DOHH2 (cell line): ENCODE data around the gene RABGAP1.
A peak's percentile ranks its signal among the peaks of the same experiment; 100 is the strongest.

Experiments used
- H3F3A ChIP-seq: fragments of 200-600 bp; sonication (generic), shearing (Covaris generic); 2 replicates; pipeline ENCODE4 v1.6.0; 2016; ENCODE audit warnings: antibody characterized with exemption, mild to moderate bottlenecking; ENCODE audit not compliant: control insufficient read depth, insufficient read depth
- H3K27ac ChIP-seq: fragments of 200-600 bp; sonication (generic); 2 replicates; pipeline ENCODE4 v1.5.1; 2014; ENCODE audit warnings: low read depth, mild to moderate bottlenecking, low read length, moderate library complexity
- H3K27me3 ChIP-seq: fragments of 200-600 bp; sonication (generic); 2 replicates; pipeline ENCODE4 v1.6.1; 2014; ENCODE audit warnings: mild to moderate bottlenecking, low read length, mixed read lengths; ENCODE audit not compliant: control insufficient read depth
- H3K36me3 ChIP-seq: fragments of 200-600 bp; sonication (generic); 2 replicates; pipeline ENCODE4 v1.6.1; 2014; ENCODE audit warnings: mild to moderate bottlenecking, low read length, moderate library complexity, mixed read lengths; ENCODE audit not compliant: control insufficient read depth
- H3K4me1 ChIP-seq: fragments of 200-600 bp; sonication (generic); 2 replicates; pipeline ENCODE4 v1.6.1; 2014; ENCODE audit warnings: mild to moderate bottlenecking, low read length, mixed read lengths; ENCODE audit not compliant: control insufficient read depth
- H3K4me2 ChIP-seq: fragments of 200-600 bp; sonication (generic); 2 replicates; pipeline ENCODE4 v1.6.0; 2014; ENCODE audit warnings: mild to moderate bottlenecking, low read length, moderate library complexity
- H3K4me3 ChIP-seq: fragments of 200-600 bp; sonication (generic); 2 replicates; pipeline ENCODE4 v1.5.1; 2014; ENCODE audit warnings: mild to moderate bottlenecking, low read length, mixed read lengths
- H3K79me2 ChIP-seq: fragments of 200-600 bp; sonication (generic); 2 replicates; pipeline ENCODE4 v1.6.1; 2014; ENCODE audit warnings: mild to moderate bottlenecking, low read length, mixed read lengths; ENCODE audit not compliant: control insufficient read depth
- H3K9me2 ChIP-seq: fragments of 200-600 bp; sonication (generic); replicated peaks from 2 replicates; pipeline ENCODE4 v1.6.1; 2014; ENCODE audit warnings: mild to moderate bottlenecking, low read length, mixed read lengths; ENCODE audit not compliant: control insufficient read depth
- H3K9me3 ChIP-seq: fragments of 200-600 bp; sonication (generic); 2 replicates; pipeline ENCODE4 v1.6.1; 2014; ENCODE audit warnings: antibody characterized with exemption, low read length, mixed read lengths; ENCODE audit not compliant: control insufficient read depth, insufficient read depth
- H4K20me1 ChIP-seq: fragments of 200-600 bp; sonication (generic); 2 replicates; pipeline ENCODE4 v1.6.0; 2014; ENCODE audit warnings: low read depth, mild to moderate bottlenecking, antibody characterized with exemption, low read length, moderate library complexity; ENCODE audit not compliant: control insufficient read depth, insufficient read depth
- EZH2phosphoT487 ChIP-seq: fragments of 200-600 bp; sonication (generic); IDR thresholded peaks from 2 replicates; pipeline ENCODE4 v1.6.1; 2017; ENCODE audit warnings: borderline replicate concordance, mild to moderate bottlenecking, antibody characterized with exemption, low read length, moderate library complexity, mixed read lengths
- TF ChIP-seq, protein P1 (sequence below): fragments of 200-600 bp; sonication (generic); IDR thresholded peaks from one replicate; pipeline ENCODE4 v1.5.1; 2014; ENCODE audit warnings: antibody characterized with exemption, mild to moderate bottlenecking, low read depth, low read length; ENCODE audit not compliant: poor library complexity, severe bottlenecking

Gene RABGAP1

DNA sequence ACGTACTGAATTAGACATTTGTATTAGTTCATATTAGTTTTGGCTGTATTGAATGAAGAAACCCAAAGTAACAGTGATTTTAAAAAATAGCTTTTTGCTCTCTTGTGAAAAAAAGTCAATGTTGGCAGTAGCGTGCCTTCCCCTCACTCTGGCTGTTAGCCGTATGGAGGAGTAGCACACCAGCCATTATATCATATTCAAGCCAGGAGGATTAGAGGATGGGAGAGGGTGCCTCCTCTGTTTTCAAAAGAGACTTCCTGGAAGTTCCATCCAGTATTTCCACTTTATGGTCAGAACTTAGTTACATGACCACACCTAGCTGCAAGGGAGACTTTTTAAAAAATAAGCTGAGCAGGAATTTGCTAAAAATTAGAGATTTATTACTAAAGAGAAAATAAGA, 133.8 kb downstream of the RABGAP1 start:
- H3K4me1 ChIP-seq = peaks cover 22% of the 10 kb centered on the region
- H3K79me2 ChIP-seq = no peaks in the 10 kb centered on the region
- H3K27ac ChIP-seq = no peak overlapping the region
- H3K36me3 ChIP-seq = peaks cover 53% of the 10 kb centered on the region
- H4K20me1 ChIP-seq = no peaks in the 10 kb centered on the region
- no peaks in the 10 kb centered on the region for H3K27me3 ChIP-seq
- no peaks in the 10 kb centered on the region for H3K9me3 ChIP-seq
- no peak for TF ChIP-seq EZH2phosphoT487
- TF ChIP-seq, protein P1, sequence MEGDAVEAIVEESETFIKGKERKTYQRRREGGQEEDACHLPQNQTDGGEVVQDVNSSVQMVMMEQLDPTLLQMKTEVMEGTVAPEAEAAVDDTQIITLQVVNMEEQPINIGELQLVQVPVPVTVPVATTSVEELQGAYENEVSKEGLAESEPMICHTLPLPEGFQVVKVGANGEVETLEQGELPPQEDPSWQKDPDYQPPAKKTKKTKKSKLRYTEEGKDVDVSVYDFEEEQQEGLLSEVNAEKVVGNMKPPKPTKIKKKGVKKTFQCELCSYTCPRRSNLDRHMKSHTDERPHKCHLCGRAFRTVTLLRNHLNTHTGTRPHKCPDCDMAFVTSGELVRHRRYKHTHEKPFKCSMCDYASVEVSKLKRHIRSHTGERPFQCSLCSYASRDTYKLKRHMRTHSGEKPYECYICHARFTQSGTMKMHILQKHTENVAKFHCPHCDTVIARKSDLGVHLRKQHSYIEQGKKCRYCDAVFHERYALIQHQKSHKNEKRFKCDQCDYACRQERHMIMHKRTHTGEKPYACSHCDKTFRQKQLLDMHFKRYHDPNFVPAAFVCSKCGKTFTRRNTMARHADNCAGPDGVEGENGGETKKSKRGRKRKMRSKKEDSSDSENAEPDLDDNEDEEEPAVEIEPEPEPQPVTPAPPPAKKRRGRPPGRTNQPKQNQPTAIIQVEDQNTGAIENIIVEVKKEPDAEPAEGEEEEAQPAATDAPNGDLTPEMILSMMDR = no peak
- peaks cover 11% of the 10 kb centered on the region; the same call in 1 of the 2 replicates for H3F3A ChIP-seq
- no peaks in the 10 kb centered on the region for H3K9me2 ChIP-seq
- no peak overlapping the region for H3K4me3 ChIP-seq
- H3K4me2 ChIP-seq = no peak overlapping the region

DNA sequence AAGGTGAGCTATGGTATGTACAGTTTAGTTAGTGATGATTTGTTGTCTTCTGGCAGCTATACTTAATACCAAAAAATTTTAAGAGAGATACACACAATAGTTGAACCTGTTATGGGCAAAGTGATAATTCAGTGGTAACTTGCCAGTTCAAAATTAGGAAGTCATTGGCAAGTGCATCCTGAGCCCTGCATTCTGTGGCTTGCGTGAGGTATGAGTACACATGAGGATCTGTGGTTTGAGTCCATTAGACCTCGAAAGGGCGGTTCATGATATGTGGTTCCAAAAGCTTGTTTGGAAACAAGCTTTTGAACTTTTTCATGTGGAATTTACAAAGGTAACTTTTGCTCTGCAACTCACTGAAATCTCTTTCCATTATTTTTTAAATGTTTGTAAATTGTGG, 139.6 kb downstream of the RABGAP1 start:
- Histone ChIP-seq H3K4me3 (no peak overlapping the region), H3K36me3 (peaks cover 43% of the 10 kb centered on the region), H3K4me1 (peaks cover 34% of the 10 kb centered on the region), H3F3A (peaks cover 7% of the 10 kb centered on the region), H3K27me3 (no peaks in the 10 kb centered on the region), H3K4me2 (no peak overlapping the region), H3K79me2 (no peaks in the 10 kb centered on the region), H3K9me3 (no peaks in the 10 kb centered on the region), H3K27ac (no peak overlapping the region), H3K9me2 (no peaks in the 10 kb centered on the region), H4K20me1 (no peaks in the 10 kb centered on the region)
- no peak for TF ChIP-seq EZH2phosphoT487
- TF ChIP-seq, protein P1 = no peak

DNA sequence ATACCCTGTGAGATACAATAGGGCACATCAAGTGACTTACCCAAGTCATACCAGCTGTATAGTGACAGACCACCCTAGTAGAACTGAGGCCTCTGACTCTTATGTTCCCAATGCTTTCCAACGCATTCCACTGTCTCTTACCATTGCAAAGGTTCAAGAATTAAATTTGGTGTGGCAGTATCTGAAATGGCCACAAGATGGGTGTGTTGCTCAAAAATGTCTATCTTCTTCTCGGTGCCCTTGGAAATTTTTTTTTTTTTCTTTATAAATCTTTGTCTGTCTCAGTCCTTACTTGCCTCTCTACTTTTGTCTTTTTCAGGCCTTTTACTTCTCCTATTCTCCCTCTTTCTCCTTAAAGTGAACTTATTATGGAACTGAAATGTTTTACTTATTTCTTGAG, 141.0 kb downstream of the RABGAP1 start:
- H3K4me3 ChIP-seq = no peak overlapping the region
- H3K36me3 ChIP-seq = peaks cover 37% of the 10 kb centered on the region
- H3K4me2 ChIP-seq = no peak overlapping the region
- TF ChIP-seq, protein P1 = peak; percentile 74
- TF ChIP-seq EZH2phosphoT487 = no peak
- H3K9me3 ChIP-seq = no peaks in the 10 kb centered on the region
- H3K27ac ChIP-seq = no peak overlapping the region
- H3K27me3 ChIP-seq = no peaks in the 10 kb centered on the region
- H3F3A ChIP-seq = no peaks in the 10 kb centered on the region; the same call in 1 of the 2 replicates
- no peaks in the 10 kb centered on the region for H3K9me2 ChIP-seq
- H3K79me2 ChIP-seq = no peaks in the 10 kb centered on the region
- no peaks in the 10 kb centered on the region for H4K20me1 ChIP-seq
- peaks cover 37% of the 10 kb centered on the region for H3K4me1 ChIP-seq
